Smooth muscle cell (in vitro differentiated cells): ENCODE results near the gene VWF. TPM values are rescaled to one million over a fixed set of nuclear protein-coding genes. Genes with fewer than 3 reads are reported as not detected.
A peak's percentile ranks its signal among the peaks of the same experiment; 100 is the strongest.

ENCODE experiments used
- DNase-seq: peaks from one replicate; lab custom pipeline; 2025; ENCODE audit not compliant: unreplicated experiment; lab: John Stamatoyannopoulos, UW
- H2AFZ ChIP-seq: fragments of 200-600 bp; sonication (generic); 2 replicates; pipeline ENCODE4 v1.6.0; 2016; ENCODE audit warnings: antibody characterized with exemption, low read depth, mild to moderate bottlenecking
- H3F3A ChIP-seq: fragments of 200-600 bp; sonication (generic); 2 replicates; pipeline ENCODE4 v1.6.0; 2017; ENCODE audit warnings: antibody characterized with exemption, low read depth
- H3K27ac ChIP-seq: fragments of 200-600 bp; sonication (generic); 2 replicates; pipeline ENCODE4 v1.5.1; 2016; ENCODE audit warnings: low read depth, mild to moderate bottlenecking
- H3K27me3 ChIP-seq: fragments of 200-600 bp; sonication (generic); 2 replicates; pipeline ENCODE4 v1.6.1; 2016; ENCODE audit warnings: low read depth, mild to moderate bottlenecking
- H3K36me3 ChIP-seq: fragments of 200-600 bp; sonication (generic); 2 replicates; pipeline ENCODE4 v1.5.1; 2016; ENCODE audit warnings: low read depth
- H3K4me1 ChIP-seq: fragments of 200-600 bp; sonication (generic); 2 replicates; pipeline ENCODE4 v1.5.1; 2016; ENCODE audit warnings: low read depth
- H3K4me2 ChIP-seq: fragments of 200-600 bp; sonication (generic); 2 replicates; pipeline ENCODE4 v1.6.0; 2016; ENCODE audit warnings: mild to moderate bottlenecking
- H3K4me3 ChIP-seq: fragments of 200-600 bp; sonication (generic); 2 replicates; pipeline ENCODE4 v1.5.1; 2016; ENCODE audit warnings: mild to moderate bottlenecking
- H3K79me2 ChIP-seq: fragments of 200-600 bp; sonication (generic); 2 replicates; pipeline ENCODE4 v1.6.0; 2016; ENCODE audit warnings: low read depth, mild to moderate bottlenecking
- H3K9ac ChIP-seq: fragments of 200-600 bp; sonication (generic); 2 replicates; pipeline ENCODE4 v1.6.0; 2016; ENCODE audit warnings: low read depth
- H3K9me3 ChIP-seq: fragments of 200-600 bp; sonication (generic); replicated peaks from 2 replicates; pipeline ENCODE4 v1.5.1; 2016; ENCODE audit warnings: low read depth
- H4K20me1 ChIP-seq: fragments of 200-600 bp; sonication (generic); 2 replicates; pipeline ENCODE4 v1.6.0; 2016; ENCODE audit warnings: low read depth
- WGBS: methylation state at CpG from one replicate; pipeline ENCODE4 v1.1.7; 2016; ENCODE audit warnings: low lambda C conversion rate; 5-methylcytosine and 5-hydroxymethylcytosine counted together
- polyA plus RNA-seq: library from polyadenylated mRNA; unstranded; fragments of >200 nt; fragmentation: Nextera tagmentation; extraction: Ambion mirVana; gene quantifications from 2 replicates; pipeline ENCODE4 v1.2.1, GENCODE V29; 2016
- total RNA-seq: library from RNA; depleted of rRNA; stranded (reverse); fragments of >200 nt; gene quantifications from 2 replicates; pipeline ENCODE4 v1.2.3, GENCODE V29; 2014
- TF ChIP-seq, protein P1 (sequence below): fragments of 200-600 bp; sonication (generic); IDR thresholded peaks from 2 replicates; pipeline ENCODE4 v1.5.1; 2017; ENCODE audit warnings: borderline replicate concordance, mild to moderate bottlenecking, antibody characterized with exemption; ENCODE audit not compliant: insufficient read depth, poor library complexity, severe bottlenecking

The VWF gene
- total and polyA plus RNA-seq, 2 experiments from 2014 or later: 0.19 TPM; not detected in 1

GRCh38 chr12:6057700-6058099 lies 66.8 kb downstream of the VWF start:
- H3K4me3 ChIP-seq: no peak overlapping the region
- H3K36me3 ChIP-seq: no peaks in the 10 kb centered on the region
- peak overlapping the region; percentile 65 for H3K4me2 ChIP-seq
- H3K79me2 ChIP-seq: no peaks in the 10 kb centered on the region
- DNase-seq: peak; percentile 13
- H3K9ac ChIP-seq: no peak overlapping the region
- H3K27ac ChIP-seq: no peak overlapping the region
- 16% methylated on average over 22 of the region's 30 CpGs for WGBS
- no peaks in the 10 kb centered on the region for H3K9me3 ChIP-seq
- peaks cover 9% of the 10 kb centered on the region for H3F3A ChIP-seq
- TF ChIP-seq, protein P1, sequence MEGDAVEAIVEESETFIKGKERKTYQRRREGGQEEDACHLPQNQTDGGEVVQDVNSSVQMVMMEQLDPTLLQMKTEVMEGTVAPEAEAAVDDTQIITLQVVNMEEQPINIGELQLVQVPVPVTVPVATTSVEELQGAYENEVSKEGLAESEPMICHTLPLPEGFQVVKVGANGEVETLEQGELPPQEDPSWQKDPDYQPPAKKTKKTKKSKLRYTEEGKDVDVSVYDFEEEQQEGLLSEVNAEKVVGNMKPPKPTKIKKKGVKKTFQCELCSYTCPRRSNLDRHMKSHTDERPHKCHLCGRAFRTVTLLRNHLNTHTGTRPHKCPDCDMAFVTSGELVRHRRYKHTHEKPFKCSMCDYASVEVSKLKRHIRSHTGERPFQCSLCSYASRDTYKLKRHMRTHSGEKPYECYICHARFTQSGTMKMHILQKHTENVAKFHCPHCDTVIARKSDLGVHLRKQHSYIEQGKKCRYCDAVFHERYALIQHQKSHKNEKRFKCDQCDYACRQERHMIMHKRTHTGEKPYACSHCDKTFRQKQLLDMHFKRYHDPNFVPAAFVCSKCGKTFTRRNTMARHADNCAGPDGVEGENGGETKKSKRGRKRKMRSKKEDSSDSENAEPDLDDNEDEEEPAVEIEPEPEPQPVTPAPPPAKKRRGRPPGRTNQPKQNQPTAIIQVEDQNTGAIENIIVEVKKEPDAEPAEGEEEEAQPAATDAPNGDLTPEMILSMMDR: no peak
- H2AFZ ChIP-seq: no peak overlapping the region
- no peaks in the 10 kb centered on the region for H4K20me1 ChIP-seq
- H3K27me3 ChIP-seq: no peaks in the 10 kb centered on the region
- H3K4me1 ChIP-seq: peaks cover 4% of the 10 kb centered on the region

DNA sequence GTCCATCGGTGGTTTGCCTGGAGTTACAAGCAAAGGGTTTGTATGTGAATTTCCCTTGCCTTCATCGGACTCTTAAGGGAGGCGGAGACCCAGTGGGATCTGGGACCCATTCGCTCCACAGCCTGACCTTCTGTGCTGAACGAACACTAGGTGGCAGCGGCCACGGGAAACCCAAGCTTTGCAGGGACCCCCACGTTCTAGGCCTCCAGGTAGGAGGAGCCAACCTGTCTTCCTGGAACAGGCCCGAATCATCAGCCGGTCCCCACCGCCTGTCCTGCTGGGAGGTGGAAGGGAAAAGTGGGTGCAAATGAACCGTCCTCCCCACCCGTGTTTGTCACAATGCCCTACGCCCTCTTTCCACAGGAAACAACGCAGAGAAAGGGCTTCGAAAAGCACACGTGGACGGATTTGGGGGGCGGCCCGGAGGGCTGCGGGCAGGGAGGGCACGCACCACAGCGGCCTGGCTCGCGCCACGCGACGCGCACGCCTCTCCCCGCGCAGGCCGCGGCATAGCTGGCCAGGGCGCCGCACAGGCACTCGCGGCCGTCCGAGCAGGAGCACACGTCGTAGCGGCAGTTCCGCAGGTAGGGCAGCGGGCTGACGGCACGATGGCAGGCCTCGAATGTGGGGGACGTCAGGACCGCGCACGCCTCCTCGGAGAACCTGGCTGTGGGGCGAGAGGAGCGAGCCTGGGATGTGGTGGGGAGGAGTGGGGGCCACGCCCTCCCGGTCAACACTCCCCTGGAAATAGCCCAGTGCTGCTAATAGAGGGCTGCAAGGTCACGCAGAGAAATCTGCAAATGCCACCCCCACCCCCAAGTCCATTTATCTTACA lies 67.8 kb downstream of the VWF start:
- H3K36me3 ChIP-seq: no peaks in the 10 kb centered on the region
- no peak overlapping the region for H3K9ac ChIP-seq
- WGBS: 23% methylated on average over 55 of the region's 58 CpGs

GRCh38 chr12:6053541-6053940 lies 70.9 kb downstream of the VWF start:
- Histone ChIP-seq H3K36me3 (no peaks in the 10 kb centered on the region), H3K9me3 (no peaks in the 10 kb centered on the region), H3K4me2 (no peak overlapping the region), H3K27ac (no peak overlapping the region), H3K79me2 (no peaks in the 10 kb centered on the region), H3K9ac (no peak overlapping the region), H4K20me1 (no peaks in the 10 kb centered on the region), H3K4me3 (no peak overlapping the region), H3F3A (peaks cover 9% of the 10 kb centered on the region), H2AFZ (no peak overlapping the region), H3K27me3 (no peaks in the 10 kb centered on the region), H3K4me1 (peaks cover 4% of the 10 kb centered on the region)
- TF ChIP-seq, protein P1: no peak
- no peak for DNase-seq
- 86% methylated on average over 4 of the region's 4 CpGs for WGBS

More for the DNA sequence above, 67.8 kb downstream of the VWF start:
- Histone ChIP-seq H3K4me3 (peak overlapping the region; percentile 26), H3K9me3 (no peaks in the 10 kb centered on the region), H3K27me3 (no peaks in the 10 kb centered on the region), H3K4me1 (peaks cover 4% of the 10 kb centered on the region), H3F3A (peaks cover 9% of the 10 kb centered on the region), H3K79me2 (no peaks in the 10 kb centered on the region), H2AFZ (peak overlapping the region; percentile 68), H4K20me1 (no peaks in the 10 kb centered on the region), H3K27ac (no peak overlapping the region), H3K4me2 (peak overlapping the region; percentile 65)
- no peak for DNase-seq
- TF ChIP-seq, protein P1: peak; percentile 18

DNA sequence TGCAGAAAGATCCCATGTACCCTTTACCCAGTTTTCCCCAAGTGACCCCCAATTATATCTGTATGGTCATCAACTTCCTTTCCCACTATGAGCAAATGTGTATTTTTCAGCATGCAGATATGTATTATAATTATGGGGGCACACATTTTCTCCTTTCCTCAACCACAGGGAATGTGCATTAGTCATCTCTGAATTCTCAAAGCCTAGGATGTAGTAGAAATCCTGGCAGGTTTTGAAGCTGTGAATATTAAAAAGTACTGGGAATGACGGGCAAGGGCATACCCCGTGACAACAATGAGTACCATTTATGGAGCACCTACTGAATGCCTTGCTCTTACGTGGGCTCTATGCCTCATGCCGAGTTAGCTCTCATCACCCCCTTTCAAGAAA lies 71.5 kb downstream of the VWF start:
- Histone ChIP-seq H3K9ac (no peak overlapping the region), H3K27ac (no peak overlapping the region), H4K20me1 (no peaks in the 10 kb centered on the region), H3K4me2 (no peak overlapping the region), H3F3A (peaks cover 3% of the 10 kb centered on the region), H3K4me1 (peaks cover 1% of the 10 kb centered on the region), H2AFZ (no peak overlapping the region), H3K4me3 (no peak overlapping the region), H3K79me2 (no peaks in the 10 kb centered on the region), H3K9me3 (no peaks in the 10 kb centered on the region), H3K36me3 (no peaks in the 10 kb centered on the region), H3K27me3 (no peaks in the 10 kb centered on the region)
- DNase-seq: no peak
- WGBS: 89% methylated on average over 4 of the region's 4 CpGs
- TF ChIP-seq, protein P1: no peak
